Bronchial epithelial cell (primary cell): Measurements from ENCODE around the gene TBL1X. TPM values are rescaled to one million over a fixed set of nuclear protein-coding genes. Genes with fewer than 3 reads are reported as not detected.

ENCODE experiments used
- DNase-seq: peaks from one replicate; pipeline ENCODE4 v3.0.0-alpha.2; 2010; ENCODE audit warnings: low read depth
- FAIRE-seq: peaks from 2 replicates; lab custom pipeline; 2011; peaks lifted over from hg19 to GRCh38; lab: Jason Lieb, UNC
- H3K27me3 ChIP-seq: 2 replicates; pipeline ENCODE4 v1.5.1; 2011; ENCODE audit warnings: low read length; ENCODE audit not compliant: control insufficient read depth, insufficient read depth
- H3K36me3 ChIP-seq: 2 replicates; pipeline ENCODE4 v1.5.1; 2011; ENCODE audit warnings: low read length; ENCODE audit not compliant: control insufficient read depth, insufficient read depth
- H3K4me3 ChIP-seq: 2 replicates; pipeline ENCODE4 v1.5.1; 2011; ENCODE audit warnings: mild to moderate bottlenecking, low read depth, low read length, control low read depth
- total RNA-seq: library from RNA; depleted of rRNA; stranded (reverse); fragments of >200 nt; gene quantifications from 2 replicates; pipeline ENCODE4 v1.2.1, GENCODE V29; 2014
- TF ChIP-seq, protein P1 (sequence below): IDR thresholded peaks from 2 replicates; pipeline ENCODE4 v1.5.1; 2011; ENCODE audit warnings: mild to moderate bottlenecking, moderate library complexity, low read length, control low read depth, inconsistent platforms; ENCODE audit not compliant: insufficient read depth, severe bottlenecking

TBL1X gene
- total RNA-seq, 1 donor from 2014 or later = 14.2 TPM

GRCh38 chrX:9510366-9510765 is 45.5 kb downstream of the TBL1X start:
- no peak for FAIRE-seq
- Histone ChIP-seq H3K36me3 (no peaks in the 10 kb centered on the region), H3K27me3 (no peaks in the 10 kb centered on the region), H3K4me3 (no peak overlapping the region)
- no peak for DNase-seq
- TF ChIP-seq, protein P1, sequence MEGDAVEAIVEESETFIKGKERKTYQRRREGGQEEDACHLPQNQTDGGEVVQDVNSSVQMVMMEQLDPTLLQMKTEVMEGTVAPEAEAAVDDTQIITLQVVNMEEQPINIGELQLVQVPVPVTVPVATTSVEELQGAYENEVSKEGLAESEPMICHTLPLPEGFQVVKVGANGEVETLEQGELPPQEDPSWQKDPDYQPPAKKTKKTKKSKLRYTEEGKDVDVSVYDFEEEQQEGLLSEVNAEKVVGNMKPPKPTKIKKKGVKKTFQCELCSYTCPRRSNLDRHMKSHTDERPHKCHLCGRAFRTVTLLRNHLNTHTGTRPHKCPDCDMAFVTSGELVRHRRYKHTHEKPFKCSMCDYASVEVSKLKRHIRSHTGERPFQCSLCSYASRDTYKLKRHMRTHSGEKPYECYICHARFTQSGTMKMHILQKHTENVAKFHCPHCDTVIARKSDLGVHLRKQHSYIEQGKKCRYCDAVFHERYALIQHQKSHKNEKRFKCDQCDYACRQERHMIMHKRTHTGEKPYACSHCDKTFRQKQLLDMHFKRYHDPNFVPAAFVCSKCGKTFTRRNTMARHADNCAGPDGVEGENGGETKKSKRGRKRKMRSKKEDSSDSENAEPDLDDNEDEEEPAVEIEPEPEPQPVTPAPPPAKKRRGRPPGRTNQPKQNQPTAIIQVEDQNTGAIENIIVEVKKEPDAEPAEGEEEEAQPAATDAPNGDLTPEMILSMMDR = no peak

DNA sequence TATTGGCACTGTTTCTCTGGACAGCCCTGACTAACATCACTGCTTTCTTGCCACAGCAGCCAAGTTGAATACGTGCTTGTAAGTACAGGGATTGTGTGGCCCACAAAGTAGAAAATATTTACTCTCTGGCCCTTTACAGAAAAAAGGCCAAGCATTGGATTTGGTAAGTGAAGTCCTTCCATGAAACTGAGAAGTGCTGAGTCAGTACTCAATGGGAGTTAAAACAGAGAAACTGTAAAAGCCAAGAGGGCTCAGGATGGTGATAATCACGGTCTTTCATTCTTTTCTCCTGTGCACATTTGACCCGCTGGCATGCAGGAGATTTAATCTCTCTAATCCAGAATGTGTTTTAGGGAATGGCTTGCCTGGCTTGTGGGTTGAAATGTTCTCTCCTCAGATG is 46.1 kb downstream of the TBL1X start:
- FAIRE-seq (no peak), DNase-seq (no peak)
- Histone ChIP-seq H3K4me3 (no peak overlapping the region), H3K27me3 (no peaks in the 10 kb centered on the region), H3K36me3 (no peaks in the 10 kb centered on the region)
- TF ChIP-seq, protein P1 = no peak

GRCh38 chrX:9515489-9515888 is 50.6 kb downstream of the TBL1X start:
- Histone ChIP-seq H3K4me3 (no peak overlapping the region), H3K36me3 (no peaks in the 10 kb centered on the region), H3K27me3 (no peaks in the 10 kb centered on the region)
- FAIRE-seq (no peak), DNase-seq (no peak)
- TF ChIP-seq, protein P1 = no peak

DNA sequence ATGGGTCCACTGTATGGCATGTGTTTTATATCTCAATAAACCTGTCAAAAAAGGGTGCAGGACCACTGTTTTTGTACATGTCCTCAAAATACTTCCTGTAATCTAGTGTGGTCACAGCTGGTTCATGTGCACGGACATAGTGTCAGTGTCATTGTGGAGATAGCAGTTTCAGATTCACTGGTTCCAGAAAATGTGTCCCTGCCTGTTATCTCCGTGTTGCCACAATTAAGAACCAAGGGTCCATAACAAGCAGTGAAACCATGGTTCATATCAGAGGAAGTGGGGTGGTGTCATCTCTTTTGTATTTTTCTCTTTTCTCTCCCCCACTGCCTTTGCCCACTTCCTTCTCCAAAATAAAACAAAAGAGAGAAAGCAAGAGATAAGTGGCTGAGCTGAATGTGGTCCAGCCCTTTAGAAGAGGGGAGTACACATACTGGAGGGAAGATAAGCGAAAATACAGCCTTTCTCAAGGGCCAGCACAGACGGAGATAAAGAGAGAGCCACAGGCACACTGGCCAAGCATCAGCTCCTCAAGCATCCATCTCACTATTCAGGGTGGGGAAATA is 51.2 kb downstream of the TBL1X start:
- Histone ChIP-seq H3K36me3 (no peaks in the 10 kb centered on the region), H3K4me3 (no peak overlapping the region), H3K27me3 (no peaks in the 10 kb centered on the region)
- TF ChIP-seq, protein P1 = no peak
- FAIRE-seq (no peak), DNase-seq (no peak)

DNA sequence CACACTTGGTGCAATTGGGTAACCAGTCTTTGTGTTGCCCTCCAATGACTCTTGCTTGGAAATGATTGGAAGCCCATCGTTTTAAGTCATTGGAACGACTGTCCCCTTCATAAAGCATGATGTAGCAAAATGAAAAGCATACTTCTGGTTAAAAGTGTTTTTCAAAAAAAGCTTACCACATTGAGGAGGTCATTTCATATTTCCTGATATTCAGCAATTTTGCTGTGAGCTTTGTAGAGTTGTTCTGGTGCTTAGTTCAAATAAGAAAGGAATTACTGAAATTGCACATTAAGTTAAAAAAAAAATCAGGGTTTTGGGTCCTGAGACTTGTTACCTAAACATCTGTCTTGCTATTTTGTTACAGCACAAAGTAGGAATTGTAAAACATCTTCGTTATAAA is 51.8 kb downstream of the TBL1X start:
- FAIRE-seq = no peak
- TF ChIP-seq, protein P1 = no peak
- no peak overlapping the region for H3K4me3 ChIP-seq
- no peak for DNase-seq
- no peaks in the 10 kb centered on the region for H3K27me3 ChIP-seq
- no peaks in the 10 kb centered on the region for H3K36me3 ChIP-seq

- H3K4me3 ChIP-seq = no peak overlapping the region
- FAIRE-seq (no peak), DNase-seq (no peak)
- H3K36me3 ChIP-seq = no peaks in the 10 kb centered on the region
- TF ChIP-seq, protein P1 = no peak
- H3K27me3 ChIP-seq = no peaks in the 10 kb centered on the region
Measured at GRCh38 chrX:9518051-9518450, 53.2 kb downstream of the TBL1X start.
